SK-N-SH treated with all-trans-retinoic acid at 6 μM for 48 hours (cell line): ENCODE results near the gene PRKG1.

Experiments
- ATAC-seq: fragments of 200-7000 bp; cut with Tn5 transposase; 3 replicates; pipeline ENCODE4 v1.9.1; 2020; ENCODE audit warnings: mild to moderate bottlenecking, moderate library complexity
- ARNTL ChIP-seq: fragments of 450-650 bp; formaldehyde crosslinking; IDR thresholded peaks from 2 replicates; pipeline ENCODE4 v1.5.0; 2020; ENCODE audit warnings: low read depth, mild to moderate bottlenecking, moderate library complexity, borderline replicate concordance
- BACH2 ChIP-seq: fragments of 250-450 bp; sonication (Bioruptor Pico); IDR thresholded peaks from 2 replicates; pipeline ENCODE4 v1.9.0; 2021; ENCODE audit warnings: mild to moderate bottlenecking, borderline replicate concordance
- CREB5 ChIP-seq: fragments of 250-450 bp; sonication (Bioruptor Pico); IDR thresholded peaks from 2 replicates; pipeline ENCODE4 v1.5.1; 2020; ENCODE audit warnings: low read depth, mild to moderate bottlenecking, moderate library complexity
- CSRNP3 ChIP-seq: fragments of 250-450 bp; sonication (Bioruptor Pico); IDR thresholded peaks from 2 replicates; pipeline ENCODE4 v1.5.1; 2021; ENCODE audit warnings: mild to moderate bottlenecking, moderate library complexity
- ESRRG ChIP-seq: fragments of 250-450 bp; sonication (Bioruptor Pico); IDR thresholded peaks from 2 replicates; pipeline ENCODE4 v1.6.1; 2021; ENCODE audit warnings: mild to moderate bottlenecking
- GLIS3 ChIP-seq: fragments of 250-450 bp; sonication (Bioruptor Pico); IDR thresholded peaks from 2 replicates; pipeline ENCODE4 v1.5.0; 2020; ENCODE audit warnings: mild to moderate bottlenecking, moderate library complexity
- ISL1 ChIP-seq: fragments of 250-450 bp; sonication (Bioruptor Pico); IDR thresholded peaks from 2 replicates; pipeline ENCODE4 v2.1.2; 2022; ENCODE audit warnings: mild to moderate bottlenecking, moderate library complexity
- OSR1 ChIP-seq: fragments of 250-450 bp; sonication (Bioruptor Pico); IDR thresholded peaks from 2 replicates; pipeline ENCODE4 v1.8.0; 2022; ENCODE audit warnings: moderate library complexity, mild to moderate bottlenecking, inconsistent platforms
- PATZ1 ChIP-seq: fragments of 250-450 bp; sonication (Bioruptor Pico); IDR thresholded peaks from 2 replicates; pipeline ENCODE4 v1.8.0; 2020; ENCODE audit warnings: mild to moderate bottlenecking, moderate library complexity, borderline replicate concordance
- POU6F1 ChIP-seq: fragments of 250-450 bp; sonication (Bioruptor Pico); IDR thresholded peaks from 2 replicates; pipeline ENCODE4 v1.8.0; 2021; ENCODE audit warnings: low read depth, mild to moderate bottlenecking, moderate library complexity, borderline replicate concordance
- PPARA ChIP-seq: fragments of 250-450 bp; sonication (Bioruptor Pico); IDR thresholded peaks from 2 replicates; pipeline ENCODE4 v1.5.0; 2020; ENCODE audit warnings: mild to moderate bottlenecking, borderline replicate concordance
- RARB ChIP-seq: fragments of 250-450 bp; sonication (Bioruptor Pico); IDR thresholded peaks from 2 replicates; pipeline ENCODE4 v1.8.0; 2021; ENCODE audit warnings: mild to moderate bottlenecking, moderate library complexity
- SNAI2 ChIP-seq: fragments of 250-450 bp; sonication (Bioruptor Pico); IDR thresholded peaks from 2 replicates; pipeline ENCODE4 v1.5.0; 2020; ENCODE audit warnings: mild to moderate bottlenecking, moderate library complexity
- TCF4 ChIP-seq: fragments of 250-450 bp; sonication (Bioruptor Pico); IDR thresholded peaks from 2 replicates; pipeline ENCODE4 v1.8.0; 2021; ENCODE audit warnings: mild to moderate bottlenecking, moderate library complexity, borderline replicate concordance
- TSHZ2 ChIP-seq: fragments of 250-450 bp; sonication (Bioruptor Pico); IDR thresholded peaks from 2 replicates; pipeline ENCODE4 v1.5.0; 2020; ENCODE audit warnings: mild to moderate bottlenecking, moderate library complexity
- ZC3H10 ChIP-seq: fragments of 250-450 bp; sonication (Bioruptor Pico); IDR thresholded peaks from 2 replicates; pipeline ENCODE4 v1.5.1; 2021; ENCODE audit warnings: mild to moderate bottlenecking, moderate library complexity
- ZFP3 ChIP-seq: fragments of 250-450 bp; sonication (Bioruptor Pico); IDR thresholded peaks from 2 replicates; pipeline ENCODE4 v1.5.0; 2020; ENCODE audit warnings: mild to moderate bottlenecking, moderate library complexity
- ZFP30 ChIP-seq: fragments of 450-650 bp; formaldehyde crosslinking; IDR thresholded peaks from 2 replicates; pipeline ENCODE4 v1.5.0; 2022; ENCODE audit warnings: mild to moderate bottlenecking, moderate library complexity
- ZNF565 ChIP-seq: fragments of 450-650 bp; formaldehyde crosslinking; conservative IDR thresholded peaks from 2 replicates; pipeline ENCODE4 v1.5.0; 2020; ENCODE audit warnings: low read depth, mild to moderate bottlenecking, moderate library complexity
- ZNF70 ChIP-seq: fragments of 450-650 bp; formaldehyde crosslinking; IDR thresholded peaks from 2 replicates; pipeline ENCODE4 v1.5.0; 2020; ENCODE audit warnings: mild to moderate bottlenecking, moderate library complexity
- ZNF8 ChIP-seq: fragments of 450-650 bp; formaldehyde crosslinking; IDR thresholded peaks from 2 replicates; pipeline ENCODE4 v1.5.0; 2020; ENCODE audit warnings: mild to moderate bottlenecking, moderate library complexity

Gene PRKG1

GRCh38 chr10:51498424-51498823 is 424.1 kb downstream of the PRKG1 start:
- TF ChIP-seq SNAI2 (CRISPR knock-in tag) = no peak
- ATAC-seq = no peak

- ATAC-seq = peak; percentile 49
- TF ChIP-seq TSHZ2 (CRISPR knock-in tag) (peak; percentile 17; the same call in 1 of the 2 replicates), ISL1 (peak; percentile 93), RARB (CRISPR knock-in tag) (no peak), ZNF8 (CRISPR knock-in tag) (no peak), SNAI2 (CRISPR knock-in tag) (peak; percentile 57; the same call in 1 of the 2 replicates)
- TF ChIP-seq, all 23 proteins: peak for 3
Observed at GRCh38 chr10:51501396-51501795, 427.1 kb downstream of the PRKG1 start.

GRCh38 chr10:51502124-51502523 is 427.8 kb downstream of the PRKG1 start:
- no peak for ATAC-seq
- TF ChIP-seq ZNF70 = no peak
- no peak for TF ChIP-seq ISL1
- no peak for TF ChIP-seq TSHZ2 (CRISPR knock-in tag)
- TF ChIP-seq ZNF565 = no peak
- TF ChIP-seq TCF4 (CRISPR knock-in tag) = no peak
- no peak for TF ChIP-seq CREB5 (CRISPR knock-in tag)
- no peak for TF ChIP-seq ZFP3
- no peak for TF ChIP-seq ZNF8 (CRISPR knock-in tag)
- TF ChIP-seq POU6F1 (CRISPR knock-in tag) = no peak
- TF ChIP-seq ZFP30 = no peak
- no peak for TF ChIP-seq ESRRG (CRISPR knock-in tag)
- no peak for TF ChIP-seq OSR1 (CRISPR knock-in tag)
- no peak for TF ChIP-seq ZC3H10 (CRISPR knock-in tag)
- no peak for TF ChIP-seq ARNTL
- no peak for TF ChIP-seq GLIS3 (CRISPR knock-in tag)
- no peak for TF ChIP-seq BACH2 (CRISPR knock-in tag)
- TF ChIP-seq PPARA (CRISPR knock-in tag) = no peak
- no peak for TF ChIP-seq RARB (CRISPR knock-in tag)
- TF ChIP-seq CSRNP3 = no peak

- ATAC-seq = no peak
- TF ChIP-seq TSHZ2 (CRISPR knock-in tag) (no peak), PPARA (CRISPR knock-in tag) (no peak), ZC3H10 (CRISPR knock-in tag) (no peak), ZFP3 (no peak), BACH2 (CRISPR knock-in tag) (no peak), PATZ1 (CRISPR knock-in tag) (no peak), ESRRG (CRISPR knock-in tag) (no peak)
Observed at GRCh38 chr10:51503378-51503777, 429.1 kb downstream of the PRKG1 start.
